ENCODE data around the gene ABCC3. TPM values are rescaled to one million over a fixed set of nuclear protein-coding genes. Genes with fewer than 3 reads are reported as not detected.

ABCC3 gene
- total and polyA plus RNA-seq, 2 experiments from 2014 or later = 0.53 TPM; not detected in 1

DNA sequence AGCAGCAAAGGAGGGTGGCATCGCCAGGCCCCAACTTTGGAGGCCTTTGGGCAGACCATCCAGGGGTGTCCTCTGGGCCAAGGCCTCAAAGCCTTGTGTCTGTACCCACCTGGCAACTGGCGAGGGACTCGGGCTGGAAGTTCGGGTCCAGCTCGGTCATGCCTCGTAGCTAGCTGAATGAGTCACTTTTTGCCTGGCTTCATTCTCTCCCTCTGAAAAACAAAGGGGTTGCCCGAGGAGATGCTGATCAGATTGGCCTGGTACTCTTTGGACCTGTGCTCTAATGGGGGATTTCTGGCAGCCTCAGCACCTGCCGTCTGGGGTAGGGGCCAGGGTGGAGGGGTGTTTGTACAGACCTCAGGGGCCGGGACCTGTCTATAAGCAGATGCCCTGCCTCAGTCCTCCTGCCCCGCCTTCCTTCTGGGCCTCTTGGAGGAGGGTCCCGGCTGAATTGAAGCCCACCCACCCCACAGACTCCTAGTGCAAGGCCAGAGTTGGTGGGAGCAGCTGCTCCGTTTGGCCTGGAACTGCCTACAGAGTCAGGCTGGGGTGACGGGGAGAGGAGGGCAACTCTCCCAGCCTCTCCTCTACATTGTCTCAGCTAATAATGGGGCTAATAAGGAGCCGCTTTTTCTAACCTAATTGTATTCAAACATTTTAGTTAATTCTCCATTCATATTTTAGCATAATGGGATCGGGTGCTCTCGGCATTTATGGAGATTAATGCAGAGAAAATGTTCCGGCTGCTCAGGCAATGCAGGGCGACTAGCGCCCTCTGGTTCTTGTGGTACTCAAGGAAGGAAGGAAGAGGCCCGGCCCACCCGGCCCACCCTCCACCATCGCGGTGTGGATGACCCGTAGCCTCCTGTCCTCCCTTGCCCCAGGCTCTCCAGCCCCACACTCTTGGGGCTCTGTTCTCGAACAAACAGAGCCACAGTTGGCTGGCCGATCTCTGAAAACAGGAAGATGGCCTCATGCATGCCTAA, 21.4 kb upstream of the ABCC3 start:
- peak in 1 of 2 donors; percentile 21 for DNase-seq (ENCODE audit: low read depth in 1 of 2, low spot score in 1 of 2)

DNA sequence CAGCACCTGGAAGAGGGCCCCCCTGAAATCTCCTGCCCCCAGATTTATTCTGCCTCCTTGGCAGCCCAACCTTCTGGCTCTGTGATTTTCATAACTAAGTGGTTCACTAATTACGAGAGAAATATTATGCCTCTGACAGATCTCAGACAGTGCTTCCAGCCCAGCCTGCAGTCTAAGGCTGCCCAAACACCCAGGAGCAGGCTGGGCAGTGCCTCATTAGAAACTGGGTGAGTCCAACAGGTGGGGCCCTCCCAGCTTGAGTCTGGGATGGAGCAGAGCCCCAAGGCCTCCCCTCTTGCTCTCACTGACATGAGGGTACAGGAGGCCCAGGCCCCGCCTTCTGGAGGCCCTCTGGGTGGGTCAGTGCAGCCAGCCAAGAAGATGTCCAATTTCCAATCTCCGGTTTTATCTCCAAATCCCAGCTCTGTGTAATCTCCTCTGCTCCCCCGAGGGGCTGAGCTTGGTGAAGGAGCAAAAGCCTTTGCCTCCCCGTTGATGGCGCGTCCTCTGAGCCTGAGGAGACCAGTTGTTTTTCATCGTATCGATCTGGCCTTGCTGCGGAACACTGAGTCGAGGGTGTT, 20.1 kb upstream of the ABCC3 start:
- Histone ChIP-seq H3K36me3 (no peaks in the 10 kb centered on the region), H3K27ac (no peak overlapping the region), H3K4me1 (ENCODE audit: low read depth) (peaks cover 1% of the 10 kb centered on the region), H3K9me3 (ENCODE audit: low read depth) (no peaks in the 10 kb centered on the region), H3K27me3 (no peaks in the 10 kb centered on the region), H3K4me3 (no peak overlapping the region)
- TF ChIP-seq, protein P1, sequence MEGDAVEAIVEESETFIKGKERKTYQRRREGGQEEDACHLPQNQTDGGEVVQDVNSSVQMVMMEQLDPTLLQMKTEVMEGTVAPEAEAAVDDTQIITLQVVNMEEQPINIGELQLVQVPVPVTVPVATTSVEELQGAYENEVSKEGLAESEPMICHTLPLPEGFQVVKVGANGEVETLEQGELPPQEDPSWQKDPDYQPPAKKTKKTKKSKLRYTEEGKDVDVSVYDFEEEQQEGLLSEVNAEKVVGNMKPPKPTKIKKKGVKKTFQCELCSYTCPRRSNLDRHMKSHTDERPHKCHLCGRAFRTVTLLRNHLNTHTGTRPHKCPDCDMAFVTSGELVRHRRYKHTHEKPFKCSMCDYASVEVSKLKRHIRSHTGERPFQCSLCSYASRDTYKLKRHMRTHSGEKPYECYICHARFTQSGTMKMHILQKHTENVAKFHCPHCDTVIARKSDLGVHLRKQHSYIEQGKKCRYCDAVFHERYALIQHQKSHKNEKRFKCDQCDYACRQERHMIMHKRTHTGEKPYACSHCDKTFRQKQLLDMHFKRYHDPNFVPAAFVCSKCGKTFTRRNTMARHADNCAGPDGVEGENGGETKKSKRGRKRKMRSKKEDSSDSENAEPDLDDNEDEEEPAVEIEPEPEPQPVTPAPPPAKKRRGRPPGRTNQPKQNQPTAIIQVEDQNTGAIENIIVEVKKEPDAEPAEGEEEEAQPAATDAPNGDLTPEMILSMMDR (IDR thresholded peaks at IDR 0.05; ENCODE audit: low read depth, low read length) = no peak
- DNase-seq (ENCODE audit: low read depth in 1 of 2, low spot score in 1 of 2) = no peak

More for the DNA sequence above, 21.4 kb upstream of the ABCC3 start:
- Histone ChIP-seq H3K4me3 (no peak overlapping the region), H3K4me1 (ENCODE audit: low read depth) (no peaks in the 10 kb centered on the region), H3K27me3 (no peaks in the 10 kb centered on the region), H3K9me3 (ENCODE audit: low read depth) (no peaks in the 10 kb centered on the region), H3K36me3 (no peaks in the 10 kb centered on the region), H3K27ac (no peak overlapping the region)
- TF ChIP-seq, protein P1 (IDR thresholded peaks at IDR 0.05; ENCODE audit: low read depth, low read length) = peak; percentile 12

DNA sequence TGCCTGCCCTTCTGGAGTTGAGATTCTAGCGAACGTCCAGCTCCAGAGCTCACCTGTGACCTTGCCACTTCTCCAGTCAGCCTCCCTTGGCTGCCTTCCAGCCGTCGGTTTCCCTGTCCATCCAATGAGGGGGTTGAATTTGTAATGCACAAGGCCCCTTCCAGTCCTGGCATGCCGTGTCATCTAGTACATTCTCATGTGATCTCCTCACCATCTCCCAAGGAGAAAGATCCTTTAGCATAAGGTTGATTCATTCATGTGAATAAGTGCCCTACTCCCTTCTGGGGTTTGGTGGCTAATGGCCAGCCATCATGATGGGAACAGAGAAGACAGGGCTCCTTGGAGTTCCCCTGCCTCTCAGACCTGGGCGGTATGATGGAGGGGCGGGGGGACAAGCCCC, 18.9 kb upstream of the ABCC3 start:
- peaks cover 10% of the 10 kb centered on the region for H3K4me1 ChIP-seq (ENCODE audit: low read depth)
- H3K4me3 ChIP-seq = no peak overlapping the region
- H3K9me3 ChIP-seq (ENCODE audit: low read depth) = no peaks in the 10 kb centered on the region
- no peak overlapping the region for H3K27ac ChIP-seq
- TF ChIP-seq, protein P1 (IDR thresholded peaks at IDR 0.05; ENCODE audit: low read depth, low read length) = no peak
- no peaks in the 10 kb centered on the region for H3K36me3 ChIP-seq
- no peaks in the 10 kb centered on the region for H3K27me3 ChIP-seq
- DNase-seq (ENCODE audit: low read depth in 1 of 2, low spot score in 1 of 2) = no peak

DNA sequence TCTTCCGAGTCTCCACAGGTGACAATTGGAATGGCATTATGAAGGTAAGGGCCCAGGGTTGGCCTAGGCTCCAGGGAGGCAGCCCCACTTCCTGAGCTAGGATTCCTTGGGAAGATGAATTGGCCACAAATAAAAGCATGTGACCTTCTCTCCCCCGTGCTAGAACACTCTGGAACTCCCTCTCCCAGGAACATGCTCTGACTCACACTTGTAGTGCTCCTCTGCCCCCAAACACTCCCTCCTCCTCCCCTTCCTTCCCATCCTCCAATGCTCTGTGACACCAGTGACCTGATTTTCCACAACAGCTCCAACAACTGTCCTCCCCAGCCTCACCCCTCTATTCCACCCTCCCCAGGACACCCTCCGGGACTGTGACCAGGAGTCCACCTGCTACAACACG, 16.4 kb upstream of the ABCC3 start:
- H3K27me3 ChIP-seq = no peaks in the 10 kb centered on the region
- no peaks in the 10 kb centered on the region for H3K36me3 ChIP-seq
- TF ChIP-seq, protein P1 (IDR thresholded peaks at IDR 0.05; ENCODE audit: low read depth, low read length) = no peak
- H3K9me3 ChIP-seq (ENCODE audit: low read depth) = no peaks in the 10 kb centered on the region
- no peak overlapping the region for H3K27ac ChIP-seq
- H3K4me1 ChIP-seq (ENCODE audit: low read depth) = peaks cover 20% of the 10 kb centered on the region
- peak in 1 of 2 donors; percentile 52 for DNase-seq (ENCODE audit: low read depth in 1 of 2, low spot score in 1 of 2)
- H3K4me3 ChIP-seq = no peak overlapping the region

DNA sequence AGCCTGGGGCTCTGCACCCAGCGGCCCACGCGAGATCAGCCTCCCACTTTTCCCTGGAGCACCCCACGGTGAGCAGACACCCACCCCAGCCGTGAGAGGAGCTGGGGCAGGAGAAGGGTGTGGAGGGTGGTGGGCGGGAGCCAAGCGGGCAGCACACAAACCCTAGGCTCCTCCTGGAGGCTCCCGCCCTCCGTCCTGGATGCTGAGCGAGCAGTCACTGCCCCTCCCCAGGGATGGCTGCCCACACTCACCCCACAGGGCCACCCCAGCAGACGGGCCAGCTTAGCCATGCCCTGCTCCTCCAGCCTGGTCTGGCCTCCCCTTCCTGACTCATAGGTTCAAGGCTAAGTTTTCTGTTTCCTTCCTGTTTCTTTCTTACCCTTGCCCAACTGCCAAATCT, 15.7 kb upstream of the ABCC3 start:
- H3K27me3 ChIP-seq = no peaks in the 10 kb centered on the region
- no peak overlapping the region for H3K4me3 ChIP-seq
- no peaks in the 10 kb centered on the region for H3K36me3 ChIP-seq
- H3K27ac ChIP-seq = no peak overlapping the region
- TF ChIP-seq, protein P1 (IDR thresholded peaks at IDR 0.05; ENCODE audit: low read depth, low read length) = no peak
- H3K9me3 ChIP-seq (ENCODE audit: low read depth) = no peaks in the 10 kb centered on the region
- H3K4me1 ChIP-seq (ENCODE audit: low read depth) = peaks cover 20% of the 10 kb centered on the region
- no peak for DNase-seq (ENCODE audit: low read depth in 1 of 2, low spot score in 1 of 2)

Data from cardiac muscle cell (in vitro differentiated cells and primary cell).